OCI-LY1 (cell line): ENCODE measurements around the gene NPAS3.

ENCODE experiments used
- H2AFZ ChIP-seq: fragments of 200-600 bp; sonication (generic), shearing (Covaris generic); 2 replicates; pipeline ENCODE4 v1.6.0; 2014; ENCODE audit warnings: antibody characterized with exemption, mild to moderate bottlenecking, low read length
- H3F3A ChIP-seq: fragments of 200-600 bp; sonication (generic), shearing (Covaris generic); 2 replicates; pipeline ENCODE4 v1.6.0; 2014; ENCODE audit warnings: mild to moderate bottlenecking, antibody characterized with exemption, low read length, moderate library complexity; ENCODE audit not compliant: insufficient read depth
- H3K27ac ChIP-seq: fragments of 200-600 bp; sonication (generic); 2 replicates; pipeline ENCODE4 v1.5.1; 2014; ENCODE audit warnings: low read length, mixed run types, mild to moderate bottlenecking, low read depth; ENCODE audit not compliant: poor library complexity, severe bottlenecking
- H3K27me3 ChIP-seq: fragments of 200-600 bp; sonication (generic); 2 replicates; pipeline ENCODE4 v1.6.0; 2014; ENCODE audit warnings: antibody characterized with exemption, mild to moderate bottlenecking, low read length, moderate library complexity; ENCODE audit not compliant: insufficient read depth
- H3K36me3 ChIP-seq: fragments of 200-600 bp; sonication (generic); 2 replicates; pipeline ENCODE4 v1.6.1; 2014; ENCODE audit warnings: mild to moderate bottlenecking, antibody characterized with exemption, low read length, moderate library complexity, mixed read lengths; ENCODE audit not compliant: insufficient read depth
- H3K4me1 ChIP-seq: fragments of 200-600 bp; sonication (generic); 2 replicates; pipeline ENCODE4 v1.5.1; 2014; ENCODE audit warnings: mild to moderate bottlenecking, low read length, moderate library complexity; ENCODE audit not compliant: insufficient read depth, severe bottlenecking
- H3K4me2 ChIP-seq: fragments of 200-600 bp; sonication (generic), shearing (Covaris generic); 2 replicates; pipeline ENCODE4 v1.6.1; 2014; ENCODE audit warnings: low read length
- H3K4me3 ChIP-seq: fragments of 200-600 bp; sonication (generic); 2 replicates; pipeline ENCODE4 v1.5.1; 2014; ENCODE audit warnings: low read length, low read depth, mild to moderate bottlenecking, mixed read lengths; ENCODE audit not compliant: poor library complexity, severe bottlenecking
- H3K79me2 ChIP-seq: fragments of 200-600 bp; shearing (Covaris generic); 2 replicates; pipeline ENCODE4 v1.6.1; 2016; ENCODE audit warnings: mixed run types, low read length, mixed read lengths; ENCODE audit not compliant: insufficient read depth
- H3K9ac ChIP-seq: fragments of 200-600 bp; sonication (generic), shearing (Covaris generic); 2 replicates; pipeline ENCODE4 v1.6.1; 2014; ENCODE audit warnings: mild to moderate bottlenecking, low read length, mixed read lengths
- H3K9me2 ChIP-seq: fragments of 200-600 bp; sonication (generic), shearing (Covaris generic); 2 replicates; pipeline ENCODE4 v1.6.1; 2014; ENCODE audit warnings: low read depth, mild to moderate bottlenecking, low read length, mixed read lengths
- H3K9me3 ChIP-seq: fragments of 200-600 bp; shearing (Covaris generic); 2 replicates; pipeline ENCODE4 v1.6.1; 2014; ENCODE audit warnings: low read length, mixed read lengths
- H4K20me1 ChIP-seq: fragments of 200-600 bp; sonication (generic), shearing (Covaris generic); 2 replicates; pipeline ENCODE4 v1.6.0; 2016; ENCODE audit warnings: mild to moderate bottlenecking, low read length; ENCODE audit not compliant: insufficient read depth
- CTCF ChIP-seq: fragments of 200-600 bp; sonication (generic), shearing (Covaris generic); IDR thresholded peaks from 2 replicates; pipeline ENCODE4 v1.5.1; 2017; ENCODE audit warnings: mild to moderate bottlenecking, antibody characterized with exemption, low read length, moderate library complexity, mixed read lengths
- EZH2 ChIP-seq: fragments of 200-600 bp; sonication (generic), shearing (Covaris generic); IDR thresholded peaks from 2 replicates; pipeline ENCODE4 v1.8.0; 2017; ENCODE audit warnings: borderline replicate concordance, mixed run types, mild to moderate bottlenecking, antibody characterized with exemption, low read length, moderate library complexity, mixed read lengths

Gene NPAS3

GRCh38 chr14:33727606-33728005, 788.9 kb downstream of the NPAS3 start:
- no peak overlapping the region for H3K27ac ChIP-seq
- no peak overlapping the region for H3K9ac ChIP-seq
- H3K27me3 ChIP-seq: no peaks in the 10 kb centered on the region
- no peak overlapping the region for H3K4me2 ChIP-seq
- no peaks in the 10 kb centered on the region for H4K20me1 ChIP-seq
- no peaks in the 10 kb centered on the region for H3F3A ChIP-seq
- H3K4me1 ChIP-seq: no peaks in the 10 kb centered on the region
- H3K4me3 ChIP-seq: no peak overlapping the region
- no peaks in the 10 kb centered on the region for H3K36me3 ChIP-seq
- no peak for TF ChIP-seq EZH2
- H3K9me2 ChIP-seq: no peaks in the 10 kb centered on the region
- H3K9me3 ChIP-seq: no peaks in the 10 kb centered on the region
- no peaks in the 10 kb centered on the region for H3K79me2 ChIP-seq
- no peak overlapping the region for H2AFZ ChIP-seq

- Histone ChIP-seq H3K27me3 (no peaks in the 10 kb centered on the region), H3K9me3 (no peaks in the 10 kb centered on the region), H3K79me2 (no peaks in the 10 kb centered on the region), H3K4me1 (no peaks in the 10 kb centered on the region), H3F3A (no peaks in the 10 kb centered on the region), H3K9me2 (no peaks in the 10 kb centered on the region), H4K20me1 (no peaks in the 10 kb centered on the region), H3K4me3 (no peak overlapping the region), H2AFZ (no peak overlapping the region), H3K4me2 (no peak overlapping the region), H3K27ac (no peak overlapping the region), H3K9ac (no peak overlapping the region), H3K36me3 (no peaks in the 10 kb centered on the region)
- no peak for TF ChIP-seq EZH2
- no peak for TF ChIP-seq CTCF
Observed at GRCh38 chr14:33728010-33728498, 789.4 kb downstream of the NPAS3 start.

GRCh38 chr14:33730156-33730555, 791.5 kb downstream of the NPAS3 start:
- Histone ChIP-seq H3K9ac (no peak overlapping the region), H3K27me3 (no peaks in the 10 kb centered on the region), H3K9me3 (no peaks in the 10 kb centered on the region), H3K36me3 (no peaks in the 10 kb centered on the region), H4K20me1 (no peaks in the 10 kb centered on the region), H2AFZ (no peak overlapping the region), H3K9me2 (no peaks in the 10 kb centered on the region), H3K79me2 (no peaks in the 10 kb centered on the region), H3F3A (no peaks in the 10 kb centered on the region), H3K4me3 (no peak overlapping the region), H3K4me2 (no peak overlapping the region), H3K27ac (no peak overlapping the region), H3K4me1 (no peaks in the 10 kb centered on the region)
- TF ChIP-seq CTCF: no peak
- TF ChIP-seq EZH2: no peak

GRCh38 chr14:33732175-33732574, 793.5 kb downstream of the NPAS3 start:
- no peak overlapping the region for H3K27ac ChIP-seq
- H3K4me3 ChIP-seq: no peak overlapping the region
- no peaks in the 10 kb centered on the region for H3K4me1 ChIP-seq
- no peaks in the 10 kb centered on the region for H3F3A ChIP-seq
- no peaks in the 10 kb centered on the region for H4K20me1 ChIP-seq
- H3K79me2 ChIP-seq: no peaks in the 10 kb centered on the region
- H3K27me3 ChIP-seq: no peaks in the 10 kb centered on the region
- H3K36me3 ChIP-seq: no peaks in the 10 kb centered on the region
- no peak overlapping the region for H2AFZ ChIP-seq
- TF ChIP-seq CTCF: no peak
- H3K9ac ChIP-seq: no peak overlapping the region
- no peak overlapping the region for H3K4me2 ChIP-seq
- no peaks in the 10 kb centered on the region for H3K9me3 ChIP-seq
- H3K9me2 ChIP-seq: no peaks in the 10 kb centered on the region
